GM15510 (cell line): ENCODE results near the gene ZG16B.

Experiments used
- POLR2A ChIP-seq: IDR thresholded peaks from 3 replicates; pipeline ENCODE4 v1.6.1; 2011; ENCODE audit warnings: borderline replicate concordance; ENCODE audit not compliant: insufficient read length; ENCODE audit errors: extremely low read depth

ZG16B gene

GRCh38 chr16:2817340-2818271 lies 12.5 kb upstream of the ZG16B start:
- no peak for TF ChIP-seq POLR2A

GRCh38 chr16:2818272-2818876 lies 11.7 kb upstream of the ZG16B start:
- TF ChIP-seq POLR2A: no peak

GRCh38 chr16:2819179-2819938 lies 10.7 kb upstream of the ZG16B start:
- no peak for TF ChIP-seq POLR2A

- TF ChIP-seq POLR2A: no peak
Observed at GRCh38 chr16:2819939-2820835, 9.9 kb upstream of the ZG16B start.

- TF ChIP-seq POLR2A: no peak
Observed at GRCh38 chr16:2820836-2821486, 9.1 kb upstream of the ZG16B start.

- no peak for TF ChIP-seq POLR2A
Observed at GRCh38 chr16:2821487-2822157, 8.5 kb upstream of the ZG16B start.

- no peak for TF ChIP-seq POLR2A
Observed at GRCh38 chr16:2822158-2822495, 8.0 kb upstream of the ZG16B start.

GRCh38 chr16:2822496-2822895 lies 7.6 kb upstream of the ZG16B start:
- TF ChIP-seq POLR2A: no peak

GRCh38 chr16:2824626-2825025 lies 5.5 kb upstream of the ZG16B start:
- no peak for TF ChIP-seq POLR2A

GRCh38 chr16:2825049-2825742 lies 4.9 kb upstream of the ZG16B start:
- TF ChIP-seq POLR2A: no peak

- no peak for TF ChIP-seq POLR2A
Observed at GRCh38 chr16:2825906-2826305, 4.2 kb upstream of the ZG16B start.

- no peak for TF ChIP-seq POLR2A
Observed at GRCh38 chr16:2826591-2827373, 3.3 kb upstream of the ZG16B start.
